Ecto neural progenitor cell (in vitro differentiated cells): ENCODE results near the gene NFIA.

Experiments
- DNase-seq: peaks from one replicate; pipeline ENCODE4 v3.0.0-alpha.2; 2018; ENCODE audit warnings: low spot score

The NFIA gene

GRCh38 chr1:61370913-61371279, 288.5 kb downstream of the NFIA start:
- DNase-seq = no peak

GRCh38 chr1:61372944-61373343, 290.6 kb downstream of the NFIA start:
- DNase-seq = no peak

GRCh38 chr1:61374156-61374555, 291.8 kb downstream of the NFIA start:
- DNase-seq = no peak

- DNase-seq = no peak
Observed at GRCh38 chr1:61375082-61375880, 292.9 kb downstream of the NFIA start.

- DNase-seq = no peak
Observed at GRCh38 chr1:61376151-61376550, 293.8 kb downstream of the NFIA start.

- DNase-seq = no peak
Observed at GRCh38 chr1:61377242-61377958, 295.0 kb downstream of the NFIA start.

GRCh38 chr1:61378494-61379180, 296.3 kb downstream of the NFIA start:
- no peak for DNase-seq

- no peak for DNase-seq
Observed at GRCh38 chr1:61379693-61380092, 297.3 kb downstream of the NFIA start.

GRCh38 chr1:61380561-61380960, 298.2 kb downstream of the NFIA start:
- DNase-seq = no peak

- no peak for DNase-seq
Observed at GRCh38 chr1:61386323-61386722, 304.0 kb downstream of the NFIA start.

GRCh38 chr1:61386770-61387169, 304.4 kb downstream of the NFIA start:
- no peak for DNase-seq

- DNase-seq = no peak
Observed at GRCh38 chr1:61387829-61388228, 305.5 kb downstream of the NFIA start.

GRCh38 chr1:61388566-61388965, 306.2 kb downstream of the NFIA start:
- no peak for DNase-seq

GRCh38 chr1:61389194-61389925, 307.0 kb downstream of the NFIA start:
- no peak for DNase-seq

- DNase-seq = no peak
Observed at GRCh38 chr1:61389926-61390845, 307.8 kb downstream of the NFIA start.

GRCh38 chr1:61391730-61392129, 309.4 kb downstream of the NFIA start:
- DNase-seq = no peak

GRCh38 chr1:61392409-61393242, 310.3 kb downstream of the NFIA start:
- DNase-seq = no peak

- DNase-seq = no peak
Observed at GRCh38 chr1:61393575-61393974, 311.2 kb downstream of the NFIA start.

- DNase-seq = no peak
Observed at GRCh38 chr1:61395146-61395800, 312.9 kb downstream of the NFIA start.

- no peak for DNase-seq
Observed at GRCh38 chr1:61397495-61397894, 315.1 kb downstream of the NFIA start.
